HepG2 (cell line): Measurements from ENCODE around the gene LBX2. TPM values are rescaled to one million over a fixed set of nuclear protein-coding genes. Genes with fewer than 3 reads are reported as not detected.

Experiments
- SALL2 ChIP-seq: sonication (generic); formaldehyde crosslinking; IDR thresholded peaks from 2 replicates; pipeline ENCODE4 v1.8.1; 2023; ENCODE audit warnings: mild to moderate bottlenecking, missing genetic modification reagents, inconsistent platforms
- ZNF607 ChIP-seq: sonication (generic); formaldehyde crosslinking; IDR thresholded peaks from 2 replicates; pipeline ENCODE4 v1.5.1; 2020; ENCODE audit warnings: missing genetic modification reagents, mild to moderate bottlenecking, borderline replicate concordance
- ZNF792 ChIP-seq: IDR thresholded peaks from 2 replicates; pipeline ENCODE4 v1.6.1; 2016
- ZSCAN21 ChIP-seq: sonication (generic); formaldehyde crosslinking; IDR thresholded peaks from 2 replicates; pipeline ENCODE4 v1.8.0; 2022; ENCODE audit warnings: mild to moderate bottlenecking, missing genetic modification reagents, moderate library complexity, borderline replicate concordance
- ZZZ3 ChIP-seq: sonication (generic); formaldehyde crosslinking; IDR thresholded peaks from 2 replicates; pipeline ENCODE4 v1.4.0; 2020; ENCODE audit warnings: missing genetic modification reagents, mild to moderate bottlenecking, borderline replicate concordance
- polyA plus RNA-seq, 8 experiments: library from polyadenylated mRNA; depleted of rRNA in 3 of 8; stranded (reverse) in 7 of 8; unstranded in 1 of 8; fragments of >200 nt; fragmentation: Illumina TruSeq in 4 of 8; extraction: Trizol in 4 of 8; gene quantifications; 2 replicates each; pipeline versions ENCODE4 v1.2.1 to v1.2.3, GENCODE V29; 2011 to 2016; ENCODE audit warnings: low read depth in 4 of 8, missing spikeins in 1 of 8, mixed read lengths in 1 of 8; ENCODE audit not compliant: insufficient read depth in 1 of 8
- total RNA-seq, 5 experiments: library from RNA; depleted of rRNA; stranded (reverse); fragments of >200 nt; fragmentation: Illumina TruSeq; extraction: Trizol; gene quantifications; 2 replicates each; pipeline ENCODE4 v1.2.3, GENCODE V29; 2016; ENCODE audit warnings: low read depth in 1 of 5
- TF ChIP-seq, protein P1 (sequence below): sonication (generic); formaldehyde crosslinking; IDR thresholded peaks from 2 replicates; pipeline ENCODE4 v1.8.0; 2022; ENCODE audit warnings: mild to moderate bottlenecking, missing genetic modification reagents
- TF ChIP-seq, protein P2 (sequence below): sonication (generic); formaldehyde crosslinking; IDR thresholded peaks from 2 replicates; pipeline ENCODE4 v1.4.0; 2020; ENCODE audit warnings: missing genetic modification reagents, mild to moderate bottlenecking, borderline replicate concordance
- TF ChIP-seq, protein P3 (sequence below): sonication (generic); formaldehyde crosslinking; IDR thresholded peaks from 2 replicates; pipeline ENCODE4 v1.8.1; 2023; ENCODE audit warnings: mild to moderate bottlenecking, missing genetic modification reagents, borderline replicate concordance
- TF ChIP-seq, protein P4 (sequence below): sonication (generic); formaldehyde crosslinking; IDR thresholded peaks from 2 replicates; pipeline ENCODE4 v1.8.1; 2023; ENCODE audit warnings: mild to moderate bottlenecking, missing genetic modification reagents
- TF ChIP-seq, protein P5 (sequence below): sonication (generic); formaldehyde crosslinking; IDR thresholded peaks from 2 replicates; pipeline ENCODE4 v1.4.0; 2020; ENCODE audit warnings: low read depth, mild to moderate bottlenecking, missing genetic modification reagents
- TF ChIP-seq, protein P6 (sequence below): sonication (generic); formaldehyde crosslinking; IDR thresholded peaks from 2 replicates; pipeline ENCODE4 v1.4.0; 2020; ENCODE audit warnings: missing genetic modification reagents
- TF ChIP-seq, protein P7 (sequence below): sonication (generic); formaldehyde crosslinking; IDR thresholded peaks from one replicate; pipeline ENCODE4 v1.5.1; 2020; ENCODE audit warnings: mild to moderate bottlenecking, missing genetic modification reagents; ENCODE audit errors: not compliant biosample characterization

LBX2 gene
- total and polyA plus RNA-seq, 2 of the 13 experiments (the other 11 are each of a cell fraction or from before 2014, with no cell fraction given), result 6.4 to 8.1 TPM

DNA sequence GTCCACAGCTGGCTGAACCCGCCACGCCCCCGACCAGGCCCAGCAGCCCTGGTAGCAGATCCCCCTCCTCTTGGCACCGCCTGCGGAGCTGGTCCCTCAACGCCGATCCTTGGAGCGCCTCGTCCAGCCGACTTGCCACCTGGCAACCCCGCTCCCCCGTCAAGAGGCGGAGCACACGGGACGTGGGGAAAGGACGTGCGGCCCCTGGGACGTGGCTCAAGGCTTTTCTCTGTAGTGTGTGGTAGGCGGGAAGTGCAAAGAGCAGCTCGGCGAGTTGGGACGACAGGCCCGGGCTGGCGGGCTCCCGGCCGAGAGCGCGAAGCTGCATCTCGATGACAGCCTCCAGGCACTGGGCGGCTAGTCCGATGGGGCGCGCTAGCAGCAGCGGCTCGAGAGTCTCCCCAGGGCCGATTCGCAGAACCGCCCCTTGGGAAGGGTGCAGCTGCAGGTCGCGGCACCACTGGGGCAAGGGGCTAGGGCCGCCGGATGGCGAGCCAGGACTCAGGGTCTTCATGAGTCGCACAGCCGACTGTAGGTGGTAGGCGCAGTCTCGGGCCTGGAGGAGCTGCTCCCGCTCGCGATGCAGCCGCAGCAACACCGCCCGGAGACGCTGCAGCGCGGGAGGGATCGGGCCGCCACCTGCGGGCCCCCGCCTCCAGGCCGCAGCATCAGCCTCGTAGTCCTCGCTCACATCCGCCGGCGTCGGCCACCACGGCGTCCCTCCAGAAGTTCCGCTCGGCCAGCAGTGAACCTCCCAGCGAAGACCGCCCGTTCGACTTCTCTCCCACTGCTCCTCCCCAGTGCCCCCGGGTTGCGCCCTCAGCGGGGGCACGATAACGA, 17.2 kb downstream of the LBX2 start (continued):
- TF ChIP-seq, protein P1, sequence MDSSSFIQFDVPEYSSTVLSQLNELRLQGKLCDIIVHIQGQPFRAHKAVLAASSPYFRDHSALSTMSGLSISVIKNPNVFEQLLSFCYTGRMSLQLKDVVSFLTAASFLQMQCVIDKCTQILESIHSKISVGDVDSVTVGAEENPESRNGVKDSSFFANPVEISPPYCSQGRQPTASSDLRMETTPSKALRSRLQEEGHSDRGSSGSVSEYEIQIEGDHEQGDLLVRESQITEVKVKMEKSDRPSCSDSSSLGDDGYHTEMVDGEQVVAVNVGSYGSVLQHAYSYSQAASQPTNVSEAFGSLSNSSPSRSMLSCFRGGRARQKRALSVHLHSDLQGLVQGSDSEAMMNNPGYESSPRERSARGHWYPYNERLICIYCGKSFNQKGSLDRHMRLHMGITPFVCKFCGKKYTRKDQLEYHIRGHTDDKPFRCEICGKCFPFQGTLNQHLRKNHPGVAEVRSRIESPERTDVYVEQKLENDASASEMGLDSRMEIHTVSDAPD (CRISPR knock-in tag), result no peak; the same call in 1 of the 2 replicates
- TF ChIP-seq, protein P2, sequence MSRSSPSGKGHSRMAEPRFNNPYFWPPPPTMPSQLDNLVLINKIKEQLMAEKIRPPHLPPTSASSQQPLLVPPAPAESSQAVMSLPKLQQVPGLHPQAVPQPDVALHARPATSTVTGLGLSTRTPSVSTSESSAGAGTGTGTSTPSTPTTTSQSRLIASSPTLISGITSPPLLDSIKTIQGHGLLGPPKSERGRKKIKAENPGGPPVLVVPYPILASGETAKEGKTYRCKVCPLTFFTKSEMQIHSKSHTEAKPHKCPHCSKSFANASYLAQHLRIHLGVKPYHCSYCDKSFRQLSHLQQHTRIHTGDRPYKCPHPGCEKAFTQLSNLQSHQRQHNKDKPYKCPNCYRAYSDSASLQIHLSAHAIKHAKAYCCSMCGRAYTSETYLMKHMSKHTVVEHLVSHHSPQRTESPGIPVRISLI (CRISPR knock-in tag), result no peak; the same call in 1 of the 2 replicates
- TF ChIP-seq, protein P3, sequence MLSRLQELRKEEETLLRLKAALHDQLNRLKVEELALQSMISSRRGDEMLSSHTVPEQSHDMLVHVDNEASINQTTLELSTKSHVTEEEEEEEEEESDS (CRISPR knock-in tag), result no peak
- TF ChIP-seq, protein P4, sequence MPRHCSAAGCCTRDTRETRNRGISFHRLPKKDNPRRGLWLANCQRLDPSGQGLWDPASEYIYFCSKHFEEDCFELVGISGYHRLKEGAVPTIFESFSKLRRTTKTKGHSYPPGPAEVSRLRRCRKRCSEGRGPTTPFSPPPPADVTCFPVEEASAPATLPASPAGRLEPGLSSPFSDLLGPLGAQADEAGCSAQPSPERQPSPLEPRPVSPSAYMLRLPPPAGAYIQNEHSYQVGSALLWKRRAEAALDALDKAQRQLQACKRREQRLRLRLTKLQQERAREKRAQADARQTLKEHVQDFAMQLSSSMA (CRISPR knock-in tag), result peak; percentile 45; the same call in 1 of the 2 replicates
- TF ChIP-seq ZZZ3 (CRISPR knock-in tag) (0 out of 2 replicates have a peak, but pooled peaks have one; percentile 29), ZNF607 (0 out of 2 replicates have a peak, but pooled peaks have one; percentile 17), SALL2 (no peak), ZNF792 (CRISPR knock-in tag) (0 out of 2 replicates have a peak, but pooled peaks have one; percentile 34), ZSCAN21 (CRISPR knock-in tag) (no peak)
- TF ChIP-seq, protein P5, sequence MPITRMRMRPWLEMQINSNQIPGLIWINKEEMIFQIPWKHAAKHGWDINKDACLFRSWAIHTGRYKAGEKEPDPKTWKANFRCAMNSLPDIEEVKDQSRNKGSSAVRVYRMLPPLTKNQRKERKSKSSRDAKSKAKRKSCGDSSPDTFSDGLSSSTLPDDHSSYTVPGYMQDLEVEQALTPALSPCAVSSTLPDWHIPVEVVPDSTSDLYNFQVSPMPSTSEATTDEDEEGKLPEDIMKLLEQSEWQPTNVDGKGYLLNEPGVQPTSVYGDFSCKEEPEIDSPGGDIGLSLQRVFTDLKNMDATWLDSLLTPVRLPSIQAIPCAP (CRISPR knock-in tag), result no peak
- TF ChIP-seq, protein P6, sequence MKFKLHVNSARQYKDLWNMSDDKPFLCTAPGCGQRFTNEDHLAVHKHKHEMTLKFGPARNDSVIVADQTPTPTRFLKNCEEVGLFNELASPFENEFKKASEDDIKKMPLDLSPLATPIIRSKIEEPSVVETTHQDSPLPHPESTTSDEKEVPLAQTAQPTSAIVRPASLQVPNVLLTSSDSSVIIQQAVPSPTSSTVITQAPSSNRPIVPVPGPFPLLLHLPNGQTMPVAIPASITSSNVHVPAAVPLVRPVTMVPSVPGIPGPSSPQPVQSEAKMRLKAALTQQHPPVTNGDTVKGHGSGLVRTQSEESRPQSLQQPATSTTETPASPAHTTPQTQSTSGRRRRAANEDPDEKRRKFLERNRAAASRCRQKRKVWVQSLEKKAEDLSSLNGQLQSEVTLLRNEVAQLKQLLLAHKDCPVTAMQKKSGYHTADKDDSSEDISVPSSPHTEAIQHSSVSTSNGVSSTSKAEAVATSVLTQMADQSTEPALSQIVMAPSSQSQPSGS, result no peak
- TF ChIP-seq, protein P7, sequence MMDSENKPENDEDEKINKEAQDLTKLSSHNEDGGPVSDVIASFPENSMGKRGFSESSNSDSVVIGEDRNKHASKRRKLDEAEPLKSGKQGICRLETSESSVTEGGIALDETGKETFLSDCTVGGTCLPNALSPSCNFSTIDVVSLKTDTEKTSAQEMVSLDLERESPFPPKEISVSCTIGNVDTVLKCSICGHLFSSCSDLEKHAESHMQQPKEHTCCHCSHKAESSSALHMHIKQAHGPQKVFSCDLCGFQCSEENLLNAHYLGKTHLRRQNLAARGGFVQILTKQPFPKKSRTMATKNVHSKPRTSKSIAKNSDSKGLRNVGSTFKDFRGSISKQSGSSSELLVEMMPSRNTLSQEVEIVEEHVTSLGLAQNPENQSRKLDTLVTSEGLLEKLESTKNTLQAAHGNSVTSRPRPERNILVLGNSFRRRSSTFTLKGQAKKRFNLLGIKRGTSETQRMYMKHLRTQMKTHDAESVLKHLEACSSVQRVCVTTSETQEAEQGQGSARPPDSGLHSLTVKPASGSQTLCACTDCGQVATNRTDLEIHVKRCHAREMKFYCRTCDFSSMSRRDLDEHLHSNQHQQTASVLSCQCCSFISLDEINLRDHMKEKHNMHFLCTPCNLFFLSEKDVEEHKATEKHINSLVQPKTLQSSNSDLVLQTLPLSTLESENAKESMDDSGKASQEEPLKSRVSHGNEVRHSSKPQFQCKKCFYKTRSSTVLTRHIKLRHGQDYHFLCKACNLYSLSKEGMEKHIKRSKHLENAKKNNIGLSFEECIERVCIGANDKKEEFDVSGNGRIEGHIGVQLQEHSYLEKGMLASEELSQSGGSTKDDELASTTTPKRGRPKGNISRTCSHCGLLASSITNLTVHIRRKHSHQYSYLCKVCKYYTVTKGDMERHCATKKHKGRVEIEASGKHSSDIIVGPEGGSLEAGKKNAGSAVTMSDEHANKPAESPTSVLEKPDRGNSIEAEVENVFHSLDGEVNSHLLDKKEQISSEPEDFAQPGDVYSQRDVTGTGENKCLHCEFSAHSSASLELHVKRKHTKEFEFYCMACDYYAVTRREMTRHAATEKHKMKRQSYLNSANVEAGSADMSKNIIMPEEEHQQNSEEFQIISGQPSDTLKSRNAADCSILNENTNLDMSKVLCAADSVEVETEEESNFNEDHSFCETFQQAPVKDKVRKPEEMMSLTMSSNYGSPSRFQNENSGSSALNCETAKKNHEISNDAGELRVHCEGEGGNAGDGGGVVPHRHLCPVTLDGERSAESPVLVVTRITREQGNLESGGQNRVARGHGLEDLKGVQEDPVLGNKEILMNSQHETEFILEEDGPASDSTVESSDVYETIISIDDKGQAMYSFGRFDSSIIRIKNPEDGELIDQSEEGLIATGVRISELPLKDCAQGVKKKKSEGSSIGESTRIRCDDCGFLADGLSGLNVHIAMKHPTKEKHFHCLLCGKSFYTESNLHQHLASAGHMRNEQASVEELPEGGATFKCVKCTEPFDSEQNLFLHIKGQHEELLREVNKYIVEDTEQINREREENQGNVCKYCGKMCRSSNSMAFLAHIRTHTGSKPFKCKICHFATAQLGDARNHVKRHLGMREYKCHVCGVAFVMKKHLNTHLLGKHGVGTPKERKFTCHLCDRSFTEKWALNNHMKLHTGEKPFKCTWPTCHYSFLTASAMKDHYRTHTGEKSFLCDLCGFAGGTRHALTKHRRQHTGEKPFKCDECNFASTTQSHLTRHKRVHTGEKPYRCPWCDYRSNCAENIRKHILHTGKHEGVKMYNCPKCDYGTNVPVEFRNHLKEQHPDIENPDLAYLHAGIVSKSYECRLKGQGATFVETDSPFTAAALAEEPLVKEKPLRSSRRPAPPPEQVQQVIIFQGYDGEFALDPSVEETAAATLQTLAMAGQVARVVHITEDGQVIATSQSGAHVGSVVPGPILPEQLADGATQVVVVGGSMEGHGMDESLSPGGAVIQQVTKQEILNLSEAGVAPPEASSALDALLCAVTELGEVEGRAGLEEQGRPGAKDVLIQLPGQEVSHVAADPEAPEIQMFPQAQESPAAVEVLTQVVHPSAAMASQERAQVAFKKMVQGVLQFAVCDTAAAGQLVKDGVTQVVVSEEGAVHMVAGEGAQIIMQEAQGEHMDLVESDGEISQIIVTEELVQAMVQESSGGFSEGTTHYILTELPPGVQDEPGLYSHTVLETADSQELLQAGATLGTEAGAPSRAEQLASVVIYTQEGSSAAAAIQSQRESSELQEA (CRISPR knock-in tag), result peak; percentile 95
